ENCODE data around the gene JADE2.

JADE2 gene

DNA sequence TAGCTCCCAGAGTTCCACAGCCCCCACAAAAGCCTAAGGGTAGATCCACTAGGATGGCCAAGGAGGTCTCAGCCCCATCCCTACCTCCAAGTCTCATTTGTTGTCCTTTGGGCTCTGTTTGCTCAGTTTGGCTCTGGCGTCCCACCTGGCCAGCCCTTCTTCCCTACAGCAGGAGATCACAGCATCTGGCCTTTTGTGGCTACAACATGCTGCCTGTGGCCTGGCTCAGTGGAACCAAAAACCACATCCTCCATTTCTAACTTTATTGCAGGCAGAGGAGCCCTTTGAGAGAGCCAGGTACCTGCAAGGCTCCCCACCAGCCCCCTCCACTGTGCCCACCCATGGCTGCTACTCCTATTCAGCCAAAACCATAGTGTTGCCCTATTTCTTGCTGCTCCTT lies 11.4 kb downstream of the JADE2 start:
- no peak overlapping the region for H2BK15ac ChIP-seq (ENCODE audit: low read depth, poor library complexity, severe bottlenecking)
- H2AFZ ChIP-seq (ENCODE audit: low read depth, low read length): no peak overlapping the region
- 59% methylated on average over 1 of the region's 1 CpG for WGBS
- peaks cover 8% of the 10 kb centered on the region for H3K4me1 ChIP-seq (ENCODE audit: control insufficient read depth, insufficient read depth, low read depth, low read length)
- H3K27me3 ChIP-seq (ENCODE audit: control insufficient read depth in 1 of 2, insufficient read depth in 1 of 2, low read length in 2 of 2): no peaks in the 10 kb centered on the region
- H3K23ac ChIP-seq (ENCODE audit: low read length in 2 of 2): no peak overlapping the region
- peaks cover 69 to 76% of the 10 kb centered on the region in 2 experiments for H3K36me3 ChIP-seq (ENCODE audit: control insufficient read depth in 1 of 2, insufficient read depth in 2 of 2, low read depth in 1 of 2, low read length in 2 of 2)
- H3K14ac ChIP-seq (ENCODE audit: low read length in 2 of 2): no peak overlapping the region
- no peaks in the 10 kb centered on the region for H3K9me3 ChIP-seq (ENCODE audit: control insufficient read depth, low read length)
- H3K27ac ChIP-seq (ENCODE audit: low read length, poor library complexity, severe bottlenecking): no peak overlapping the region
- H4K8ac ChIP-seq (ENCODE audit: low read length): no peak overlapping the region
- no peak overlapping the region for H4K91ac ChIP-seq (ENCODE audit: low read length)
- no peak for DNase-seq
- H3K4me3 ChIP-seq (ENCODE audit: insufficient read depth in 1 of 2, low read depth in 1 of 2, low read length in 2 of 2): no peak overlapping the region
- no peak overlapping the region for H3K18ac ChIP-seq (ENCODE audit: low read depth in 1 of 2, low read length in 2 of 2)
- H3K4ac ChIP-seq (ENCODE audit: low read depth in 1 of 2, low read length in 2 of 2): no peak overlapping the region
- H3K4me2 ChIP-seq (ENCODE audit: low read length, poor library complexity, severe bottlenecking): no peak overlapping the region
- no peak overlapping the region for H2AK5ac ChIP-seq (ENCODE audit: low read length, severe bottlenecking)
- H2BK5ac ChIP-seq (ENCODE audit: low read depth, low read length, poor library complexity, severe bottlenecking): no peak overlapping the region
- H2BK120ac ChIP-seq (ENCODE audit: low read depth, low read length): no peak overlapping the region
- peaks cover 60% of the 10 kb centered on the region for H3K79me1 ChIP-seq (replicated peaks; ENCODE audit: low read length, poor library complexity, severe bottlenecking)
- H3K9ac ChIP-seq (ENCODE audit: low read length): no peak overlapping the region
- H2BK12ac ChIP-seq (ENCODE audit: low read length in 2 of 2): no peak overlapping the region

DNA sequence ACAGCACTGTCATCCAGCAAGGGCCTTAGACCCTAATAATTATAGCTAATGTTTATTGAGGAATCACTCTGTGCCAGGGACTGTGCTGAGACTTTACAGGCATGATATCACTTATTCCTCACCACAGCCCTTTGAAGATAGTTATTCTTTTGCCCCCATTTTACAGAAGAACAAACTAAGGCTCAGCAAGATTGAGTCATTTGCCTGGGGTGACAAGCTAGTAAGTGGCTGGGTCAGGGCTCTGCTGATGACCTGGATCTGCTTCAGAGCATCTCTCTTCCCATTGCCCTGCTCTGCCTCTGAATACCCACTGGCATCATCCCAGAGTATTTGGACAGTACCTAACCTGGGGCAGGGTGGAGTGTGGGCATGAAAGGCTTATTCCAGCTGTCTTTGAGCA lies 11.8 kb downstream of the JADE2 start:
- no peak for DNase-seq
- H2BK15ac ChIP-seq (ENCODE audit: low read depth, poor library complexity, severe bottlenecking): no peak overlapping the region
- peaks cover 71 to 76% of the 10 kb centered on the region in 2 experiments for H3K36me3 ChIP-seq (ENCODE audit: control insufficient read depth in 1 of 2, insufficient read depth in 2 of 2, low read depth in 1 of 2, low read length in 2 of 2)
- H3K27me3 ChIP-seq (ENCODE audit: control insufficient read depth in 1 of 2, insufficient read depth in 1 of 2, low read length in 2 of 2): no peaks in the 10 kb centered on the region
- peaks cover 4% of the 10 kb centered on the region for H3K4me1 ChIP-seq (ENCODE audit: control insufficient read depth, insufficient read depth, low read depth, low read length)
- H3K4me3 ChIP-seq (ENCODE audit: insufficient read depth in 1 of 2, low read depth in 1 of 2, low read length in 2 of 2): no peak overlapping the region
- no peaks in the 10 kb centered on the region for H3K9me3 ChIP-seq (ENCODE audit: control insufficient read depth, low read length)
- no peak overlapping the region for H3K4me2 ChIP-seq (ENCODE audit: low read length, poor library complexity, severe bottlenecking)
- no peak overlapping the region for H3K4ac ChIP-seq (ENCODE audit: low read depth in 1 of 2, low read length in 2 of 2)
- H2AFZ ChIP-seq (ENCODE audit: low read depth, low read length): no peak overlapping the region
- no peak overlapping the region for H2BK5ac ChIP-seq (ENCODE audit: low read depth, low read length, poor library complexity, severe bottlenecking)
- H3K79me1 ChIP-seq (replicated peaks; ENCODE audit: low read length, poor library complexity, severe bottlenecking): peaks cover 62% of the 10 kb centered on the region
- no peak overlapping the region for H4K91ac ChIP-seq (ENCODE audit: low read length)
- no peak overlapping the region for H3K23ac ChIP-seq (ENCODE audit: low read length in 2 of 2)
- H3K27ac ChIP-seq (ENCODE audit: low read length, poor library complexity, severe bottlenecking): no peak overlapping the region
- H2BK120ac ChIP-seq (ENCODE audit: low read depth, low read length): no peak overlapping the region
- H3K14ac ChIP-seq (ENCODE audit: low read length in 2 of 2): no peak overlapping the region
- H2AK5ac ChIP-seq (ENCODE audit: low read length, severe bottlenecking): no peak overlapping the region
- H3K9ac ChIP-seq (ENCODE audit: low read length): no peak overlapping the region
- H4K8ac ChIP-seq (ENCODE audit: low read length): no peak overlapping the region
- no peak overlapping the region for H3K18ac ChIP-seq (ENCODE audit: low read depth in 1 of 2, low read length in 2 of 2)
- no peak overlapping the region for H2BK12ac ChIP-seq (ENCODE audit: low read length in 2 of 2)

DNA sequence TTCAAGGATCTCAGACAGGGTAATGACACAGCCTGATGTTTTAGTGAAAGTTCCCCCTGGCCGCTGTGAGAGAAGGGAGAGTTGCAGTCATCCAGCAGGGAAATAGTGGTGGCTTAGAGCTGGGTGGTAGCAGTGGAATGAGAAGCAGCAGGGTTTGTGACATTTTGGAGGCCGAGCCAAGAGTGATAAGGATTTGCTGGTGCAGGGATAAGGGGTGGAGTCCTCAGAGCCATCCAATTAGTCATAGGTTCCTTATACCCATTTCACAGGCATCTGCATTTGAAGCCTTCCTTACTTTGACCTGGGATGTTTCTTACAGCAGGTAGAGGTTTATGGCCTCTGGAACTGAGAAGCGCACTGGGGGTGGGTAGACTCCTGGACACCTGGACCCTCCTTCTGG lies 12.8 kb downstream of the JADE2 start:
- no peak for DNase-seq
- H2BK12ac ChIP-seq (ENCODE audit: low read length in 2 of 2): no peak overlapping the region
- H3K14ac ChIP-seq (ENCODE audit: low read length in 2 of 2): no peak overlapping the region
- no peaks in the 10 kb centered on the region for H3K9me3 ChIP-seq (ENCODE audit: control insufficient read depth, low read length)
- no peak overlapping the region for H3K4me3 ChIP-seq (ENCODE audit: insufficient read depth in 1 of 2, low read depth in 1 of 2, low read length in 2 of 2)
- no peak overlapping the region for H4K8ac ChIP-seq (ENCODE audit: low read length)
- H2AK5ac ChIP-seq (ENCODE audit: low read length, severe bottlenecking): no peak overlapping the region
- no peak overlapping the region for H2AFZ ChIP-seq (ENCODE audit: low read depth, low read length)
- no peak overlapping the region for H2BK120ac ChIP-seq (ENCODE audit: low read depth, low read length)
- no peak overlapping the region for H3K4me2 ChIP-seq (ENCODE audit: low read length, poor library complexity, severe bottlenecking)
- H3K36me3 ChIP-seq (ENCODE audit: control insufficient read depth in 1 of 2, insufficient read depth in 2 of 2, low read depth in 1 of 2, low read length in 2 of 2): peaks cover 76 to 79% of the 10 kb centered on the region in 2 experiments
- H2BK15ac ChIP-seq (ENCODE audit: low read depth, poor library complexity, severe bottlenecking): no peak overlapping the region
- H3K4me1 ChIP-seq (ENCODE audit: control insufficient read depth, insufficient read depth, low read depth, low read length): peaks cover 3% of the 10 kb centered on the region
- H3K4ac ChIP-seq (ENCODE audit: low read depth in 1 of 2, low read length in 2 of 2): no peak overlapping the region
- H3K27me3 ChIP-seq (ENCODE audit: control insufficient read depth in 1 of 2, insufficient read depth in 1 of 2, low read length in 2 of 2): no peaks in the 10 kb centered on the region
- H2BK5ac ChIP-seq (ENCODE audit: low read depth, low read length, poor library complexity, severe bottlenecking): no peak overlapping the region
- H3K79me1 ChIP-seq (replicated peaks; ENCODE audit: low read length, poor library complexity, severe bottlenecking): peaks cover 64% of the 10 kb centered on the region
- WGBS: 97% methylated on average over 2 of the region's 3 CpGs
- H3K9ac ChIP-seq (ENCODE audit: low read length): no peak overlapping the region
- no peak overlapping the region for H3K23ac ChIP-seq (ENCODE audit: low read length in 2 of 2)
- H4K91ac ChIP-seq (ENCODE audit: low read length): no peak overlapping the region
- no peak overlapping the region for H3K18ac ChIP-seq (ENCODE audit: low read depth in 1 of 2, low read length in 2 of 2)
- no peak overlapping the region for H3K27ac ChIP-seq (ENCODE audit: low read length, poor library complexity, severe bottlenecking)

DNA sequence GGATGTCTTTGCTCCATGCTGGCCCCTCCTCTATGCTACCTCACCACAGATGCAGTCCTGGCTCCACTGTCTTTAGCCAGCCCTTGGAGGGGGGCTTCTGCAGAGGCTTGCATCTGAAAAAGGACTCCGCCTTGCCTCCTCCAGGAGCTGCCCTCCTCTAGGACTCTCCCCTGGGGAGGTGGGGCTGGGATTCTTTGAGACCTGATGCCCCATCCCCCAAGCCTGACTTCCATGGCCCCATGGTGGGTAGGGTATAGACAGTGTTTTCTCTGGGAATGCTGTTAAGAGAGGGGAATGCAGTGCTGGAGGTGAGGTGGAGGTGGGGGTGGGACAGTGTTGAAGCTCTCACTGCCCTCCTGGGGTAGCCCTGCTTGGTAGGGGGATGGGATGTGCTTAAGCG lies 14.3 kb downstream of the JADE2 start:
- Histone ChIP-seq H3K14ac (ENCODE audit: low read length in 2 of 2) (no peak overlapping the region), H3K79me1 (replicated peaks; ENCODE audit: low read length, poor library complexity, severe bottlenecking) (peaks cover 70% of the 10 kb centered on the region)

More for the DNA sequence above, 14.3 kb downstream of the JADE2 start:
- H3K4ac ChIP-seq (ENCODE audit: low read depth in 1 of 2, low read length in 2 of 2): no peak overlapping the region
- H3K9ac ChIP-seq (ENCODE audit: low read length): no peak overlapping the region
- H2BK120ac ChIP-seq (ENCODE audit: low read depth, low read length): no peak overlapping the region
- H3K23ac ChIP-seq (ENCODE audit: low read length in 2 of 2): no peak overlapping the region
- no peaks in the 10 kb centered on the region for H3K9me3 ChIP-seq (ENCODE audit: control insufficient read depth, low read length)
- no peak overlapping the region for H4K91ac ChIP-seq (ENCODE audit: low read length)
- no peak overlapping the region for H2BK12ac ChIP-seq (ENCODE audit: low read length in 2 of 2)
- DNase-seq: no peak
- no peak overlapping the region for H2AK5ac ChIP-seq (ENCODE audit: low read length, severe bottlenecking)
- H3K27ac ChIP-seq (ENCODE audit: low read length, poor library complexity, severe bottlenecking): no peak overlapping the region
- H2AFZ ChIP-seq (ENCODE audit: low read depth, low read length): no peak overlapping the region
- H3K27me3 ChIP-seq (ENCODE audit: control insufficient read depth in 1 of 2, insufficient read depth in 1 of 2, low read length in 2 of 2): no peaks in the 10 kb centered on the region
- no peak overlapping the region for H3K4me2 ChIP-seq (ENCODE audit: low read length, poor library complexity, severe bottlenecking)
- no peak overlapping the region for H3K4me3 ChIP-seq (ENCODE audit: insufficient read depth in 1 of 2, low read depth in 1 of 2, low read length in 2 of 2)
- no peak overlapping the region for H2BK15ac ChIP-seq (ENCODE audit: low read depth, poor library complexity, severe bottlenecking)
- no peak overlapping the region for H4K8ac ChIP-seq (ENCODE audit: low read length)
- H3K18ac ChIP-seq (ENCODE audit: low read depth in 1 of 2, low read length in 2 of 2): no peak overlapping the region
- peaks cover 3% of the 10 kb centered on the region for H3K4me1 ChIP-seq (ENCODE audit: control insufficient read depth, insufficient read depth, low read depth, low read length)
- H3K36me3 ChIP-seq (ENCODE audit: control insufficient read depth in 1 of 2, insufficient read depth in 2 of 2, low read depth in 1 of 2, low read length in 2 of 2): peaks cover 83 to 84% of the 10 kb centered on the region in 2 experiments
- H2BK5ac ChIP-seq (ENCODE audit: low read depth, low read length, poor library complexity, severe bottlenecking): no peak overlapping the region
- WGBS: 82% methylated on average over 2 of the region's 2 CpGs

All from mesenchymal stem cell (in vitro differentiated cells and primary cell).